Measurements from ENCODE around the gene PSD.
A peak's percentile ranks its signal among the peaks of the same experiment; 100 is the strongest.

Gene PSD

GRCh38 chr10:102465466-102465865 lies 46.9 kb upstream of the PSD start:
- peaks cover 32% of the 10 kb centered on the region for H3K4me1 ChIP-seq (ENCODE audit: control insufficient read depth, low read length)
- H3K4me2 ChIP-seq (ENCODE audit: low read length): no peak overlapping the region
- H3K9me2 ChIP-seq (replicated peaks; ENCODE audit: control insufficient read depth, low read length): no peaks in the 10 kb centered on the region
- H3K4me3 ChIP-seq (ENCODE audit: low read length): no peak overlapping the region
- H3K27me3 ChIP-seq (ENCODE audit: control insufficient read depth, low read length): no peaks in the 10 kb centered on the region
- peaks cover 52% of the 10 kb centered on the region for H3K79me2 ChIP-seq (ENCODE audit: control insufficient read depth, low read length)
- H3K36me3 ChIP-seq (ENCODE audit: control insufficient read depth, low read length): peaks cover 18% of the 10 kb centered on the region
- TF ChIP-seq CTCF (IDR thresholded peaks at IDR 0.05; ENCODE audit: low read depth, low read length, poor library complexity, severe bottlenecking) (no peak), EZH2phosphoT487 (IDR thresholded peaks at IDR 0.05; ENCODE audit: borderline replicate concordance, low read length) (no peak)
- H3K27ac ChIP-seq (ENCODE audit: low read depth, low read length): no peak overlapping the region
- H4K20me1 ChIP-seq (ENCODE audit: control insufficient read depth, insufficient read depth, low read depth, low read length): no peaks in the 10 kb centered on the region
- no peaks in the 10 kb centered on the region for H3K9me3 ChIP-seq (ENCODE audit: control insufficient read depth, insufficient read depth, low read length)
- H3F3A ChIP-seq (ENCODE audit: control insufficient read depth, insufficient read depth): peaks cover 7% of the 10 kb centered on the region; the same call in 1 of the 2 replicates

DNA sequence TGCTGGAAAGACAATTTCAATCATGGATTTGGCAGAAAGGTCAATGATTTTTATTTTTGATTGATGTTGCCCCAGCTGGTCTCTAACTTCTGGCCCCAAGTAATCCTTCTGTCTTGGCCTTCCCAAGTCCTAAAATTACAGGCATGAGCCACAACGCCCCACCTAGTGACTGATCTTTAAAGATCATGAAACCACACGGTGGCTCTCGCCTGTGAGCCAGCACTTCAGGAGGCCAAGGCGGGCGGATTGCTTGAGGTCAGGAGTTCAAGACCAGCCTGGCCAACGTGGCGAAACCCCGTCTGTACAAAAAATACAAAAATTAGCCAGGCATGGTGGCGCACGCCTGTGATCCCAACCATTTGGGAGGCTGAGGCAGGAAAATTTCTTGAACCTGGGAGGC lies 45.4 kb upstream of the PSD start:
- Histone ChIP-seq H3K4me3 (ENCODE audit: low read length) (peak overlapping the region; percentile 88), H3K4me1 (ENCODE audit: control insufficient read depth, low read length) (peaks cover 35% of the 10 kb centered on the region), H3K27me3 (ENCODE audit: control insufficient read depth, low read length) (no peaks in the 10 kb centered on the region), H4K20me1 (ENCODE audit: control insufficient read depth, insufficient read depth, low read depth, low read length) (no peaks in the 10 kb centered on the region), H3F3A (ENCODE audit: control insufficient read depth, insufficient read depth) (peaks cover 7% of the 10 kb centered on the region; the same call in 1 of the 2 replicates), H3K4me2 (ENCODE audit: low read length) (peak overlapping the region; percentile 83), H3K27ac (ENCODE audit: low read depth, low read length) (no peak overlapping the region), H3K9me2 (replicated peaks; ENCODE audit: control insufficient read depth, low read length) (no peaks in the 10 kb centered on the region), H3K36me3 (ENCODE audit: control insufficient read depth, low read length) (peaks cover 11% of the 10 kb centered on the region; the same call in 1 of the 2 replicates), H3K79me2 (ENCODE audit: control insufficient read depth, low read length) (peaks cover 52% of the 10 kb centered on the region), H3K9me3 (ENCODE audit: control insufficient read depth, insufficient read depth, low read length) (no peaks in the 10 kb centered on the region)
- no peak for TF ChIP-seq CTCF (IDR thresholded peaks at IDR 0.05; ENCODE audit: low read depth, low read length, poor library complexity, severe bottlenecking)
- no peak for TF ChIP-seq EZH2phosphoT487 (IDR thresholded peaks at IDR 0.05; ENCODE audit: borderline replicate concordance, low read length)

DNA sequence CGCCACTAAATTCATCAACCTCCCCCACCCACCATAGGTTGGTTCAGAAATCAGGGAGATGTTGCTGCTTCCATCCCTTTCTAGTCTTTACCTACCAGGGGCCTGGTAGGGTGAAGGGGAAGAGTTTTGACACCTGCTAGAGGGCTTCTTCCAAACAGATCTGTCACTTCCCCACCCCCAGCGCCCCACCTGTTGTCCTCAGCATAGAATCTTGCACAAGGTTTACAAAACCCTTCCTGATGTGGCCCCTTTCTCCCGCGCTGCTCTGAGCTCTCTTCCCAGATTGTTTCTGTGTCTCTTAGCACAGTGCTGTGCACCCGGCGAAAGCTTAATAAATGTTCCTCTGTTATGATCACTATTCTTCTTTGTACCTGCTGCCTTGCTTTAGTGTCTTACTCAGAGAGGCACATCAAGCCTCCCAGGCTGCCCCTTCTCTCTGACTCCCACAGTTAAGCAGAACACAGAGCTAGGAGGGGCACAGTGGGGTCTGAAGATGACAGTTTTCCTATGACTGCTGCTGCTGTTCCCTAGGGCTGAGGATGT lies 44.0 kb upstream of the PSD start:
- no peak for TF ChIP-seq CTCF (IDR thresholded peaks at IDR 0.05; ENCODE audit: low read depth, low read length, poor library complexity, severe bottlenecking)
- TF ChIP-seq EZH2phosphoT487 (IDR thresholded peaks at IDR 0.05; ENCODE audit: borderline replicate concordance, low read length): no peak
- Histone ChIP-seq H3K27me3 (ENCODE audit: control insufficient read depth, low read length) (no peaks in the 10 kb centered on the region), H3F3A (ENCODE audit: control insufficient read depth, insufficient read depth) (peaks cover 7% of the 10 kb centered on the region; the same call in 1 of the 2 replicates), H3K27ac (ENCODE audit: low read depth, low read length) (peak overlapping the region; percentile 75), H3K36me3 (ENCODE audit: control insufficient read depth, low read length) (peaks cover 7% of the 10 kb centered on the region; the same call in 1 of the 2 replicates), H4K20me1 (ENCODE audit: control insufficient read depth, insufficient read depth, low read depth, low read length) (no peaks in the 10 kb centered on the region), H3K9me3 (ENCODE audit: control insufficient read depth, insufficient read depth, low read length) (no peaks in the 10 kb centered on the region), H3K4me3 (ENCODE audit: low read length) (peak overlapping the region; percentile 88), H3K9me2 (replicated peaks; ENCODE audit: control insufficient read depth, low read length) (no peaks in the 10 kb centered on the region), H3K4me2 (ENCODE audit: low read length) (peak overlapping the region; percentile 83), H3K4me1 (ENCODE audit: control insufficient read depth, low read length) (peaks cover 35% of the 10 kb centered on the region), H3K79me2 (ENCODE audit: control insufficient read depth, low read length) (peaks cover 52% of the 10 kb centered on the region)

Data from DOHH2 (cell line).